OCI-LY7 (cell line): ENCODE data around the gene ATP6V1B1. TPM values are rescaled to one million over a fixed set of nuclear protein-coding genes. Genes with fewer than 3 reads are reported as not detected.

Source experiments
- BruUV-seq: library from RNA; stranded (reverse); fragments of 400-500 nt; replicated peaks from 2 replicates; lab custom pipeline; 2021; lab: Mats Ljungman, UMichigan
- CTCF ChIA-PET: fragments of 300-600 bp; sonication (Branson Sonifier 250); formaldehyde crosslinking; loops from one replicate; lab custom pipeline; 2022; ENCODE audit warnings: antibody characterized with exemption; ENCODE audit not compliant: unreplicated experiment; lab: Charles Lee
- POLR2A ChIA-PET: fragments of 300-600 bp; sonication (Branson Sonifier 250); formaldehyde crosslinking; loops from one replicate; lab custom pipeline; 2022; ENCODE audit warnings: antibody characterized with exemption; lab: Charles Lee
- DNase-seq: peaks from one replicate; pipeline ENCODE4 v3.0.0-alpha.2; 2015; ENCODE audit warnings: low spot score
- H2AFZ ChIP-seq: fragments of 200-600 bp; sonication (generic), shearing (Covaris generic); 2 replicates; pipeline ENCODE4 v1.6.1; 2014; ENCODE audit warnings: mild to moderate bottlenecking, antibody characterized with exemption, low read length, moderate library complexity
- H3K27ac ChIP-seq: fragments of 200-600 bp; sonication (generic); 2 replicates; pipeline ENCODE4 v1.5.1; 2014; ENCODE audit warnings: mixed run types, low read depth, mild to moderate bottlenecking, moderate library complexity, low read length, inconsistent platforms; ENCODE audit not compliant: poor library complexity, severe bottlenecking
- H3K36me3 ChIP-seq: fragments of 200-600 bp; sonication (generic); 2 replicates; pipeline ENCODE4 v1.6.1; 2014; ENCODE audit warnings: mild to moderate bottlenecking, antibody characterized with exemption, low read length, moderate library complexity, mixed read lengths; ENCODE audit not compliant: insufficient read depth
- H3K4me1 ChIP-seq: fragments of 200-600 bp; sonication (generic); 2 replicates; pipeline ENCODE4 v1.5.1; 2014; ENCODE audit warnings: mild to moderate bottlenecking, low read length; ENCODE audit not compliant: insufficient read depth, poor library complexity, severe bottlenecking
- H3K4me2 ChIP-seq: fragments of 200-600 bp; sonication (generic); 2 replicates; pipeline ENCODE4 v1.6.1; 2014; ENCODE audit warnings: mild to moderate bottlenecking, low read length
- H3K4me3 ChIP-seq: fragments of 200-600 bp; sonication (generic); 2 replicates; pipeline ENCODE4 v1.5.1; 2014; ENCODE audit warnings: mild to moderate bottlenecking, low read depth, low read length; ENCODE audit not compliant: poor library complexity, severe bottlenecking
- H3K79me2 ChIP-seq: fragments of 200-600 bp; sonication (generic); 2 replicates; pipeline ENCODE4 v1.6.1; 2016; ENCODE audit warnings: low read depth, mild to moderate bottlenecking, low read length, moderate library complexity, mixed read lengths; ENCODE audit not compliant: insufficient read depth
- H3K9me2 ChIP-seq: fragments of 200-600 bp; sonication (generic); 2 replicates; pipeline ENCODE4 v1.6.1; 2016; ENCODE audit warnings: mild to moderate bottlenecking, low read length, mixed read lengths; ENCODE audit not compliant: insufficient read depth
- H3K9me3 ChIP-seq: fragments of 200-600 bp; sonication (generic); 2 replicates; pipeline ENCODE4 v1.6.1; 2014; ENCODE audit warnings: mild to moderate bottlenecking, mixed run types, low read length, mixed read lengths
- H4K20me1 ChIP-seq: fragments of 200-600 bp; sonication (generic); 2 replicates; pipeline ENCODE4 v1.6.1; 2014; ENCODE audit warnings: mild to moderate bottlenecking, antibody characterized with exemption, low read length, moderate library complexity, mixed read lengths; ENCODE audit not compliant: insufficient read depth
- EZH2phosphoT487 ChIP-seq: fragments of 200-600 bp; sonication (generic); IDR thresholded peaks from 2 replicates; pipeline ENCODE4 v1.6.1; 2018; ENCODE audit warnings: low read depth, borderline replicate concordance, mild to moderate bottlenecking, mixed run types, antibody characterized with exemption, low read length, moderate library complexity, mixed read lengths
- intact Hi-C: fragments of 100-400 bp; cut with micrococcal nuclease; formaldehyde crosslinking; loops from one replicate; pipeline ENCODE4 v1.10.0; 2022; ENCODE audit not compliant: unreplicated experiment
- total RNA-seq, 2 experiments: library from RNA; depleted of rRNA in 1 of 2; stranded (reverse); fragments of >200 nt in 1 of 2; shearing (Covaris generic) in 1 of 2; gene quantifications; 2 replicates each; pipeline ENCODE4 v1.2.3, GENCODE V29; 2014 to 2022
- TF ChIP-seq, protein P1 (sequence below): fragments of 200-600 bp; sonication (generic); conservative IDR thresholded peaks from 2 replicates; pipeline ENCODE4 v1.5.1; 2014; ENCODE audit warnings: mild to moderate bottlenecking, antibody characterized with exemption, low read length, moderate library complexity, mixed read lengths

Gene ATP6V1B1
- total RNA-seq, 2 experiments from 2014 or later, result not detected

DNA sequence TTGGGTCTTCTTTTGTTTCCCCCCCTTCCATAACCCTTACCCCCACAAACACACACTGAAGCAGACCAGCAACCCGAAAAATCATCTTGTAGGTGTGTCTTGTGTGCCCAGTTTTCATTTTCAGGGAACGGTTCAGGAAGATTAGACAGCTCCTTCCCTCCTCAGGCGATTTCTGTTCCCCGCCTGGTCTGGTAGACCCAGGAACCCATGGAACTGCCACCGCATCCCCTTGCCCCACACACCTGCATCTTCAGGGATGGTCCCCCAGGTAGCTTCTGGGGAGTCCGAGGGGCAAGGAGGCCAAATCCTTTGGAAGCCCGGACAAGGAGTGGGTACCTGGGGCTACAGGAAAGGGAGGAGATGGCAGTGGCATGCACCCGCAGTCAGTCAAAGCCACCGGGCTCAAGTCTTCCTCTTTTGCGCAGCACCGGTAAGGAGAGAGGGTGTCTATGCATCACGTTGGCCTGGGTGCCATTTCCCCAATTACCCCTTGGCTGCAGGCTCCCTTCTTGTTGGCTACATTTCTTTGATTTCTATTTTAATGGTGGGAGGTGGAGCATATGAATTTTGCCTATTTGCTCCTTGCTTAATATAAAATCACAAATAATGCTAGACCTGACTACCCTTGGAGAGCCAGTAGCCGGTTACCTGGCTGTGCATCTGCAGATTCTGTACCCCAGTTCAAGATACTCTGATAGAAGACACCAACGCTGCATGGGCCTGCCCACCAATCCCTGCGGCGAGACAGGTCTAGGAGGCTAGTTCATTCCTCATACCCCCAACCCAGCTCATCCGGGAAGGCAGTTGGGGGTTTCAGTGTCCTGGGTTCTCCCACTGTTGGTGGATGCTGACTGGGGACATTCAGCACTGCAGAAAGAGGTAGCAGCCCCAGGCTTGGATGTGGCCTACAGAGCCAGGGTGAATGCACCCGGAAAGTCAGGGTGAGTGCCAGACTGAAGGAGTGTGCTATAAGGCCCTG lies 30.0 kb upstream of the ATP6V1B1 start:
- no peaks in the 10 kb centered on the region for H3K79me2 ChIP-seq
- no peaks in the 10 kb centered on the region for H3K9me3 ChIP-seq
- no peaks in the 10 kb centered on the region for H4K20me1 ChIP-seq
- H3K4me1 ChIP-seq, result no peaks in the 10 kb centered on the region
- ChIA-PET POLR2A (no interaction called here), CTCF (no interaction called here)
- no peak overlapping the region for H3K27ac ChIP-seq
- TF ChIP-seq, protein P1, sequence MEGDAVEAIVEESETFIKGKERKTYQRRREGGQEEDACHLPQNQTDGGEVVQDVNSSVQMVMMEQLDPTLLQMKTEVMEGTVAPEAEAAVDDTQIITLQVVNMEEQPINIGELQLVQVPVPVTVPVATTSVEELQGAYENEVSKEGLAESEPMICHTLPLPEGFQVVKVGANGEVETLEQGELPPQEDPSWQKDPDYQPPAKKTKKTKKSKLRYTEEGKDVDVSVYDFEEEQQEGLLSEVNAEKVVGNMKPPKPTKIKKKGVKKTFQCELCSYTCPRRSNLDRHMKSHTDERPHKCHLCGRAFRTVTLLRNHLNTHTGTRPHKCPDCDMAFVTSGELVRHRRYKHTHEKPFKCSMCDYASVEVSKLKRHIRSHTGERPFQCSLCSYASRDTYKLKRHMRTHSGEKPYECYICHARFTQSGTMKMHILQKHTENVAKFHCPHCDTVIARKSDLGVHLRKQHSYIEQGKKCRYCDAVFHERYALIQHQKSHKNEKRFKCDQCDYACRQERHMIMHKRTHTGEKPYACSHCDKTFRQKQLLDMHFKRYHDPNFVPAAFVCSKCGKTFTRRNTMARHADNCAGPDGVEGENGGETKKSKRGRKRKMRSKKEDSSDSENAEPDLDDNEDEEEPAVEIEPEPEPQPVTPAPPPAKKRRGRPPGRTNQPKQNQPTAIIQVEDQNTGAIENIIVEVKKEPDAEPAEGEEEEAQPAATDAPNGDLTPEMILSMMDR, result no peak
- TF ChIP-seq EZH2phosphoT487, result no peak
- H3K9me2 ChIP-seq, result no peaks in the 10 kb centered on the region
- BruUV-seq, result no TSS peak
- no peak overlapping the region for H2AFZ ChIP-seq
- H3K4me3 ChIP-seq, result no peak overlapping the region
- intact Hi-C loops, result no loop called here
- no peak overlapping the region for H3K4me2 ChIP-seq
- no peaks in the 10 kb centered on the region for H3K36me3 ChIP-seq
- DNase-seq, result no peak

DNA sequence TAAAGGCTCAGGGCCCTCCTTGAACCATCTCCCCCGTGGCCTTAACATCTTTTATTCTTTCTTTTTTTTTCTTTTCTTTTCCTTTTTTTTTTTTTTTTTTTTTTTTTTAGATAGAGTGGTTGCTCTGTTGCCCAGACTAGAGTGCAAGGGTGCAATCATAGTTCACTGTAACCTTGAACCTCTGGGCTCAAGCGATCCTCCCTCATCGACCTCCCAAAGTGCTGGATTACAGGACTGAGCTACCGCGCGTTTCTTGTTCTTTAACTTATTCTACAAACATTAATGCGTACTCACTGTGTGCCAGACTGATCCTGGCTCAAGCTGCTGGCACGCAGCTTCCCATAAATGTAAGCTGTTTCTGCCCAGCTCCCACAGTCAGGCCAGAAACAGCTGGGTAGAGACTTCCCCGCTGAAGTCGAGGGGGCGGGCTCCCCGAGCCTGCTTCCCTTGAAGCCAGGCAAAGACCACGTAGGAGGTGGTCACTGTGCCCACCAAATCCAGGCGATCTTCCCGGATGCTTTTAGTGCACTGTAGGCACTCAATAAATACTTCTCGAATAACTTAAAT lies 29.2 kb upstream of the ATP6V1B1 start:
- ChIA-PET POLR2A (interaction anchor here (0.7 kb wide), 1 partner anchor 142 kb away, joined by 4 read pairs; no protein-coding TSS in a partner anchor), CTCF (interaction anchor here (0.7 kb wide), 1 partner anchor 46 kb away, joined by 5 read pairs; no protein-coding TSS in a partner anchor)
- no peaks in the 10 kb centered on the region for H3K4me1 ChIP-seq
- H2AFZ ChIP-seq, result no peak overlapping the region
- no peak for DNase-seq
- TF ChIP-seq EZH2phosphoT487, result no peak
- TF ChIP-seq, protein P1, result no peak
- H3K79me2 ChIP-seq, result no peaks in the 10 kb centered on the region
- no peak overlapping the region for H3K4me3 ChIP-seq
- no peaks in the 10 kb centered on the region for H3K36me3 ChIP-seq
- BruUV-seq, result no TSS peak
- H3K27ac ChIP-seq, result no peak overlapping the region
- intact Hi-C loops, result no loop called here
- H3K4me2 ChIP-seq, result no peak overlapping the region
- no peaks in the 10 kb centered on the region for H3K9me2 ChIP-seq
- no peaks in the 10 kb centered on the region for H4K20me1 ChIP-seq
- no peaks in the 10 kb centered on the region for H3K9me3 ChIP-seq
